IMR-90 (cell line): Measurements from ENCODE around the gene CDC14A. TPM values are rescaled to one million over a fixed set of nuclear protein-coding genes. Genes with fewer than 3 reads are reported as not detected.

Source experiments
- ATAC-seq: fragments of 200-7000 bp; cut with Tn5 transposase; 2 replicates; pipeline ENCODE4 v1.9.1; 2020; ENCODE audit warnings: low read depth, mild to moderate bottlenecking, moderate library complexity
- BruUV-seq: library from RNA; stranded (reverse); fragments of 400-500 nt; replicated peaks from 2 replicates; lab custom pipeline; 2021; lab: Mats Ljungman, UMichigan
- CTCF ChIA-PET: fragments of 300-600 bp; formaldehyde crosslinking; extraction: SDS; loops from one replicate; lab custom pipeline; 2021; ENCODE audit warnings: antibody characterized with exemption; lab: Yijun Ruan, JAX
- POLR2A ChIA-PET: fragments of 300-600 bp; sonication (Branson Sonifier 250); formaldehyde crosslinking; loops from one replicate; lab custom pipeline; 2022; ENCODE audit warnings: antibody characterized with exemption; ENCODE audit not compliant: unreplicated experiment; lab: Charles Lee
- DNase-seq: peaks from one replicate; pipeline ENCODE4 v3.0.0; 2013
- H2AFZ ChIP-seq: replicated peaks from 2 replicates; pipeline ENCODE3; 2013; ENCODE audit warnings: low read length, mild to moderate bottlenecking; ENCODE audit not compliant: poor library complexity
- H2AK5ac ChIP-seq: 2 replicates; pipeline ENCODE4 v1.6.1; 2013; ENCODE audit warnings: low read depth, low read length, inconsistent platforms
- H2AK9ac ChIP-seq: replicated peaks from 2 replicates; pipeline ENCODE3; 2013; ENCODE audit warnings: mild to moderate bottlenecking, low read depth, low read length, moderate library complexity; ENCODE audit not compliant: poor library complexity
- H2BK120ac ChIP-seq: 2 replicates; pipeline ENCODE4 v1.6.1; 2013; ENCODE audit warnings: low read depth, low read length, inconsistent platforms
- H2BK15ac ChIP-seq: 3 replicates; pipeline ENCODE4 v1.6.1; 2013; ENCODE audit warnings: low read depth, low read length, inconsistent platforms
- H2BK20ac ChIP-seq: 2 replicates; pipeline ENCODE4 v1.6.1; 2013; ENCODE audit warnings: low read depth, mild to moderate bottlenecking, inconsistent platforms, low read length, moderate library complexity
- H2BK5ac ChIP-seq: 2 replicates; pipeline ENCODE4 v1.6.1; 2013; ENCODE audit warnings: mild to moderate bottlenecking, low read depth, low read length, inconsistent platforms; ENCODE audit not compliant: poor library complexity, severe bottlenecking
- H3K14ac ChIP-seq: replicated peaks from 2 replicates; pipeline ENCODE4 v1.6.1; 2013; ENCODE audit warnings: low read depth, low read length, inconsistent platforms
- H3K18ac ChIP-seq: 2 replicates; pipeline ENCODE4 v1.6.1; 2013; ENCODE audit warnings: low read depth, low read length, control low read depth
- H3K23ac ChIP-seq: 2 replicates; pipeline ENCODE4 v1.6.1; 2013; ENCODE audit warnings: low read depth, low read length, inconsistent platforms
- H3K27ac ChIP-seq: 2 replicates; pipeline ENCODE4 v1.5.1; 2013; ENCODE audit warnings: mild to moderate bottlenecking, control low read depth, low read length; ENCODE audit not compliant: insufficient read depth
- H3K27me3 ChIP-seq: 2 replicates; pipeline ENCODE4 v1.6.1; 2013; ENCODE audit warnings: low read length; ENCODE audit not compliant: control insufficient read depth, insufficient read depth
- H3K36me3 ChIP-seq: 2 replicates; pipeline ENCODE4 v1.6.1; 2013; ENCODE audit warnings: low read length, mixed read lengths; ENCODE audit not compliant: control insufficient read depth, insufficient read depth
- H3K4ac ChIP-seq: 2 replicates; pipeline ENCODE4 v1.6.1; 2013; ENCODE audit warnings: low read depth, low read length, inconsistent platforms
- H3K4me1 ChIP-seq: 2 replicates; pipeline ENCODE4 v1.6.1; 2013; ENCODE audit warnings: low read length, mixed read lengths; ENCODE audit not compliant: control insufficient read depth, insufficient read depth
- H3K4me2 ChIP-seq: 2 replicates; pipeline ENCODE4 v1.6.1; 2013; ENCODE audit warnings: low read depth, mild to moderate bottlenecking, control low read depth, low read length, moderate library complexity
- H3K4me3 ChIP-seq: 2 replicates; pipeline ENCODE4 v1.5.1; 2013; ENCODE audit warnings: low read depth, mild to moderate bottlenecking, control low read depth, low read length, moderate library complexity; ENCODE audit not compliant: insufficient read depth
- H3K56ac ChIP-seq: 2 replicates; pipeline ENCODE4 v1.6.1; 2013; ENCODE audit warnings: low read length, inconsistent platforms; ENCODE audit not compliant: insufficient read depth; ENCODE audit errors: extremely low read depth
- H3K79me1 ChIP-seq, 2 experiments: 2 replicates each; pipeline ENCODE4 v1.6.1; 2013; ENCODE audit warnings: low read length in 2 of 2, inconsistent platforms in 1 of 2, low read depth in 1 of 2
- H3K9ac ChIP-seq: 2 replicates; pipeline ENCODE4 v1.6.1; 2013; ENCODE audit warnings: low read depth, low read length, control low read depth
- H3K9me1 ChIP-seq: 2 replicates; pipeline ENCODE4 v1.6.1; 2013; ENCODE audit warnings: low read length, inconsistent platforms; ENCODE audit not compliant: insufficient read depth
- H3K9me3 ChIP-seq: 2 replicates; pipeline ENCODE4 v1.6.1; 2013; ENCODE audit warnings: low read length; ENCODE audit not compliant: control insufficient read depth, insufficient read depth
- H4K20me1 ChIP-seq: 2 replicates; pipeline ENCODE4 v1.6.1; 2013; ENCODE audit warnings: low read length, inconsistent platforms; ENCODE audit not compliant: insufficient read depth
- H4K5ac ChIP-seq: 2 replicates; pipeline ENCODE4 v1.6.1; 2013; ENCODE audit warnings: mild to moderate bottlenecking, low read depth, low read length, control low read depth
- H4K8ac ChIP-seq, 2 experiments: 2 replicates each; pipeline ENCODE4 v1.6.1; 2013; ENCODE audit warnings: low read depth in 2 of 2, low read length in 2 of 2, control low read depth in 1 of 2, inconsistent platforms in 1 of 2
- H4K91ac ChIP-seq: 2 replicates; pipeline ENCODE4 v1.6.1; 2013; ENCODE audit warnings: low read depth, low read length, inconsistent platforms; ENCODE audit not compliant: insufficient read depth
- CEBPB ChIP-seq: IDR thresholded peaks from 2 replicates; pipeline ENCODE4 v1.6.1; 2012; ENCODE audit warnings: low read depth, low read length, improper control_type of control experiment
- MAFK ChIP-seq: IDR thresholded peaks from 2 replicates; pipeline ENCODE4 v1.6.1; 2012; ENCODE audit warnings: low read depth, low read length, improper control_type of control experiment
- NFE2L2 ChIP-seq: fragments of 150-350 bp; IDR thresholded peaks from 2 replicates; pipeline ENCODE4 v1.6.1; 2016; ENCODE audit warnings: low read depth, mild to moderate bottlenecking, low read length
- RCOR1 ChIP-seq: IDR thresholded peaks from 2 replicates; pipeline ENCODE4 v1.6.1; 2012; ENCODE audit warnings: mild to moderate bottlenecking, low read length, improper control_type of control experiment; ENCODE audit not compliant: insufficient replicate concordance
- RFX5 ChIP-seq: IDR thresholded peaks from 2 replicates; pipeline ENCODE4 v1.8.0; 2012; ENCODE audit warnings: low read depth, mild to moderate bottlenecking, low read length, moderate library complexity
- SMC3 ChIP-seq: fragments of 150-350 bp; IDR thresholded peaks from 2 replicates; pipeline ENCODE4 v1.6.1; 2016; ENCODE audit warnings: low read depth, mild to moderate bottlenecking, antibody characterized with exemption, low read length, moderate library complexity
- WGBS, 2 experiments: methylation state at CpG; one replicate each; pipeline versions ENCODE4 v1.1.5 to v1.1.7; 2013; ENCODE audit warnings: missing lambda C conversion rate in 2 of 2; ENCODE audit not compliant: insufficient read length in 1 of 2; ENCODE audit errors: extremely low coverage in 2 of 2; 5-methylcytosine and 5-hydroxymethylcytosine counted together
- dilution Hi-C: fragments of 300-500 bp; cut with HindIII; formaldehyde crosslinking; loops from one replicate; pipeline ENCODE4 v1.14.3; 2018; ENCODE audit warnings: low sequenced_read_pairs; ENCODE audit not compliant: unreplicated experiment
- in situ Hi-C: fragments of 300-500 bp; cut with MboI; formaldehyde crosslinking; loops from 3 replicates; pipeline ENCODE4 v1.14.3; 2019; ENCODE audit warnings: low sequenced_read_pairs, inconsistent platforms, mixed read lengths
- intact Hi-C: fragments of 100-400 bp; cut with micrococcal nuclease; formaldehyde crosslinking; loops from 2 replicates; pipeline ENCODE4 v1.10.0; 2022
- polyA plus RNA-seq, 3 experiments: library from polyadenylated mRNA; depleted of rRNA; stranded (reverse); fragments of >200 nt; gene quantifications; 2 replicates each; pipeline ENCODE4 v1.2.3, GENCODE V29; 2012; ENCODE audit warnings: low replicate concordance in 1 of 3
- total RNA-seq: library from RNA; depleted of rRNA; stranded (reverse); fragments of >200 nt; gene quantifications from 2 replicates; pipeline ENCODE4 v1.2.3, GENCODE V29; 2012
- TF ChIP-seq, protein P1 (sequence below): fragments of 150-350 bp; IDR thresholded peaks from 2 replicates; pipeline ENCODE4 v1.6.1; 2016; ENCODE audit warnings: low read depth, mild to moderate bottlenecking, low read length, moderate library complexity, borderline replicate concordance
- TF ChIP-seq, protein P2 (sequence below): fragments of 150-350 bp; IDR thresholded peaks from 2 replicates; pipeline ENCODE4 v1.6.1; 2017; ENCODE audit warnings: mild to moderate bottlenecking, antibody characterized with exemption, low read length, low read depth

CDC14A gene
- total and polyA plus RNA-seq, 2 of the 4 experiments (the other 2 are of a cell fraction): 1.7 to 3.0 TPM

DNA sequence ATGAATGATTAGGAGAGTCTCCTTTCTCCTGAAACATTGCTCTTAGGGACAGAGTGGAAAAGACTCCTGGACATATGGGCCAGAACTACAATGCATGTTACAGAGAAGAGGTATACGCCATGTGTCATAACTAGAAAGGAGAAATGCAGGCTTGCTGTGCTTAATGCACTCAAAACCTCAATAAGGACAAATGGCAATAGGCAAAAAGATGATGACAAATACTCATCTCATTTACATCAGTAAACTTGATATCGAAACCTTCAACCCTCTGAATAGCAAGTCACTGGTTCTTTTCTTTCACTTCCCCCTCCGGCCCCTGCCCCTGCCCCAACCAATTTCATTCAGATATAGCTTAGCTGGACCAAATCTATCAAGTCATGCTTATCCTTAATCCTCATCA, 183.7 kb downstream of the CDC14A start:
- Histone ChIP-seq H2AFZ (no peak overlapping the region), H2AK5ac (no peak overlapping the region), H3K27ac (no peak overlapping the region), H2BK15ac (no peak overlapping the region), H2BK120ac (no peak overlapping the region), H3K56ac (no peak overlapping the region), H2AK9ac (no peak overlapping the region), H4K91ac (no peak overlapping the region), H3K4me1 (peaks cover 6% of the 10 kb centered on the region), H3K4me3 (no peak overlapping the region), H3K9ac (no peak overlapping the region), H3K4ac (no peak overlapping the region), H4K5ac (no peak overlapping the region), H3K23ac (no peak overlapping the region), H3K18ac (no peak overlapping the region), H4K20me1 (no peaks in the 10 kb centered on the region), H3K14ac (no peak overlapping the region), H2BK20ac (no peak overlapping the region), H3K9me3 (no peaks in the 10 kb centered on the region), H3K27me3 (peaks cover 46% of the 10 kb centered on the region), H4K8ac (no peak overlapping the region), H3K9me1 (peaks cover under 1% of the 10 kb centered on the region; the same call in 1 of the 2 replicates), H2BK5ac (no peak overlapping the region), H3K4me2 (no peak overlapping the region), H3K79me1 (no peaks in the 10 kb centered on the region), H3K36me3 (no peaks in the 10 kb centered on the region)
- TF ChIP-seq, protein P1, sequence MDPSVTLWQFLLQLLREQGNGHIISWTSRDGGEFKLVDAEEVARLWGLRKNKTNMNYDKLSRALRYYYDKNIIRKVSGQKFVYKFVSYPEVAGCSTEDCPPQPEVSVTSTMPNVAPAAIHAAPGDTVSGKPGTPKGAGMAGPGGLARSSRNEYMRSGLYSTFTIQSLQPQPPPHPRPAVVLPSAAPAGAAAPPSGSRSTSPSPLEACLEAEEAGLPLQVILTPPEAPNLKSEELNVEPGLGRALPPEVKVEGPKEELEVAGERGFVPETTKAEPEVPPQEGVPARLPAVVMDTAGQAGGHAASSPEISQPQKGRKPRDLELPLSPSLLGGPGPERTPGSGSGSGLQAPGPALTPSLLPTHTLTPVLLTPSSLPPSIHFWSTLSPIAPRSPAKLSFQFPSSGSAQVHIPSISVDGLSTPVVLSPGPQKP: no peak
- TF ChIP-seq SMC3 (no peak), MAFK (no peak), RCOR1 (no peak), RFX5 (no peak), CEBPB (no peak), NFE2L2 (no peak)
- TF ChIP-seq, protein P2, sequence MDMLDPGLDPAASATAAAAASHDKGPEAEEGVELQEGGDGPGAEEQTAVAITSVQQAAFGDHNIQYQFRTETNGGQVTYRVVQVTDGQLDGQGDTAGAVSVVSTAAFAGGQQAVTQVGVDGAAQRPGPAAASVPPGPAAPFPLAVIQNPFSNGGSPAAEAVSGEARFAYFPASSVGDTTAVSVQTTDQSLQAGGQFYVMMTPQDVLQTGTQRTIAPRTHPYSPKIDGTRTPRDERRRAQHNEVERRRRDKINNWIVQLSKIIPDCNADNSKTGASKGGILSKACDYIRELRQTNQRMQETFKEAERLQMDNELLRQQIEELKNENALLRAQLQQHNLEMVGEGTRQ: no peak
- dilution Hi-C loops (no loop called here), intact Hi-C loops (loop anchor here (5.0 kb wide), 1 partner anchor 331 kb away; no protein-coding TSS in a partner anchor), in situ Hi-C loops (no loop called here)
- WGBS, 2 experiments: no CpG with 5 or more reads among the region's 3 CpGs
- DNase-seq (no peak), ATAC-seq (no peak)
- CTCF ChIA-PET: no interaction called here
- no TSS peak for BruUV-seq
- POLR2A ChIA-PET: no interaction called here
